GM19193 (cell line): ENCODE measurements around the gene ITGAL.

Experiments
- POLR2A ChIP-seq: IDR thresholded peaks from 4 replicates; pipeline ENCODE4 v1.6.1; 2011; ENCODE audit not compliant: insufficient read depth, insufficient read length; ENCODE audit errors: extremely low read depth

ITGAL gene

DNA sequence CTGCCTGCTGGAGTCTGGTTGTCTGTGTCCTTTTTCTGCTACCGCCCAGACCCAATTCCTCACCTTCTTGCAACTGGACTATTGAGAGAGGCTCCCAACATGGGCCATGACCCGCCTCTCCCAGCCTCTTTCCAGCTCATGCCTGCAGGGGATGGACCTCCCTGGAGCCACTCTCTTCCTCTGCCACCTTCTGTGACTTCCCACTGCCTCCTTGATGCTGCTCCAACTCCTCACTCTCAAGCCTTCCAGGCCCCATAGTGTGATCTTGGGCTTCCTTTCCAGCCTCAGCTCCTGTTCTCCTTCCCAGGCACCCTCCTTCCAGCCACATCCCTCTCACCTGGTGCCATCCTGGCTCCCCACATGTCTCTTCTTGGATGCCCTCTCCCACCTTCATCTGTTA is 42.7 kb downstream of the ITGAL start:
- TF ChIP-seq POLR2A: no peak

DNA sequence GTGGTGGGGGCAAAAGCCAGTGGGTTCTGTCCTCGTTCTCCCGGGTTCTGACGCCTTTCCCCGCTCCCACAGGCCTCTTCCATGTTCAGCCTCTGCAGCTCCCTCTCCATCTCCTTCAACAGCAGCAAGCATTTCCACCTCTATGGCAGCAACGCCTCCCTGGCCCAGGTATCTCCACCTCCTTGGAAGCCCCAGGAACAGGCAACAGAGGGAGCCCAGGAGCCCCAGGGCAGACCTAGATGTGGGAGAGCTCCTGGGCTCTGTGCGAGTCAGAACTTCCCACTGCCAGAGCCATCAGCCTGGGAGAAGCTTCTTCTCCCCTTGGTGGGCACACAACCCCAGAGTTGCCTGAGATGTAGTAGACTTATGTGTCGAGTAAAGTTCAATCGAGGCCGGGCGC is 46.0 kb downstream of the ITGAL start:
- TF ChIP-seq POLR2A: no peak

DNA sequence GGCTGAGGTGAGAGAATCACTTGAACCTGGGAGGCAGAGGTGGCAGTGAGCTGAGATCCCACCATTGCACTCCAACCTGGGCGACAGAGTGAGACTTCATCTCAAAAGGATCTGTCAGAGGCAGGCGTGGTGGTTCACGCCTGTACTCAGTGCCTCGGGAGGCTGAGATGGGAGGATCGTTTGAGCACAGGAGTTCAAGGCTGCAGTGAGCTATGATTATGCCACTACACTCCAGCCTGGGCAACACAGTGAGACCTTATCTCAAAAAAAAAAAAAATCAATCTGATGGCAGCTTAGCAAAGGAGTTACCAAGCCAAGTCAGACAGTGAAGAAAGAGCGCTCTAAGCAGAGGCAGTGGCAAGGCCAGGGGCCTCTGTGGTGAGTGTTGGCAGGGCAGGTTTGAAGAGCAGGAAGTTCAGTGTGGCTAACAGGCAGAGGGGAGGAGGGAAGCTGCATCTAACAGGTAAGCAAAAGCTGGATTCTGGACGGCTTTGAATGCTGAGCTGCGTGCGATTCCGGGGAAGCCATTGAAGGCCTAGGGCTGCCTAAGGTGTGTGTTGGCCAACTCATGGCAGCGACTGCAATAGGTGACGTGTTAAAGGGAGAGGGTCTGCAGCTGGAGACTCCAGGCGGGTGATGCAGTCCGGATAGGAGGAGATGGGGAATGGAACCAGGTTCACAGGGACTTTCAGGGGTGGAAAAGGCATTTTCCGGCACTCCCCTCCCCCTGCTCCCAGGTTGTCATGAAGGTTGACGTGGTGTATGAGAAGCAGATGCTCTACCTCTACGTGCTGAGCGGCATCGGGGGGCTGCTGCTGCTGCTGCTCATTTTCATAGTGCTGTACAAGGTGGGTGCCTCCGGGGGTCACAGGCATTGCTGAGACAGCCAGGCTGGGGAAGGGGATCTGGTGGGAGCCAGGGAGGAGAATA is 46.8 kb downstream of the ITGAL start:
- no peak for TF ChIP-seq POLR2A

DNA sequence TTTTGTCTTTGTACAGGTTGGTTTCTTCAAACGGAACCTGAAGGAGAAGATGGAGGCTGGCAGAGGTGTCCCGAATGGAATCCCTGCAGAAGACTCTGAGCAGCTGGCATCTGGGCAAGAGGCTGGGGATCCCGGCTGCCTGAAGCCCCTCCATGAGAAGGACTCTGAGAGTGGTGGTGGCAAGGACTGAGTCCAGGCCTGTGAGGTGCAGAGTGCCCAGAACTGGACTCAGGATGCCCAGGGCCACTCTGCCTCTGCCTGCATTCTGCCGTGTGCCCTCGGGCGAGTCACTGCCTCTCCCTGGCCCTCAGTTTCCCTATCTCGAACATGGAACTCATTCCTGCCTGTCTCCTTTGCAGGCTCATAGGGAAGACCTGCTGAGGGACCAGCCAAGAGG is 48.9 kb downstream of the ITGAL start:
- TF ChIP-seq POLR2A: no peak

DNA sequence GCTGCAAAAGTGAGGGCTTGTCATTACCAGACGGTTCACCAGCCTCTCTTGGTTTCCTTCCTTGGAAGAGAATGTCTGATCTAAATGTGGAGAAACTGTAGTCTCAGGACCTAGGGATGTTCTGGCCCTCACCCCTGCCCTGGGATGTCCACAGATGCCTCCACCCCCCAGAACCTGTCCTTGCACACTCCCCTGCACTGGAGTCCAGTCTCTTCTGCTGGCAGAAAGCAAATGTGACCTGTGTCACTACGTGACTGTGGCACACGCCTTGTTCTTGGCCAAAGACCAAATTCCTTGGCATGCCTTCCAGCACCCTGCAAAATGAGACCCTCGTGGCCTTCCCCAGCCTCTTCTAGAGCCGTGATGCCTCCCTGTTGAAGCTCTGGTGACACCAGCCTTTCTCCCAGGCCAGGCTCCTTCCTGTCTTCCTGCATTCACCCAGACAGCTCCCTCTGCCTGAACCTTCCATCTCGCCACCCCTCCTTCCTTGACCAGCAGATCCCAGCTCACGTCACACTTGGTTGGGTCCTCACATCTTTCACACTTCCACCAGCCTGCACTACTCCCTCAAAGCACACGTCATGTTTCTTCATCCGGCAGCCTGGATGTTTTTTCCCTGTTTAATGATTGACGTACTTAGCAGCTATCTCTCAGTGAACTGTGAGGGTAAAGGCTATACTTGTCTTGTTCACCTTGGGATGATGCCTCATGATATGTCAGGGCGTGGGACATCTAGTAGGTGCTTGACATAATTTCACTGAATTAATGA is 49.5 kb downstream of the ITGAL start:
- TF ChIP-seq POLR2A: no peak

DNA sequence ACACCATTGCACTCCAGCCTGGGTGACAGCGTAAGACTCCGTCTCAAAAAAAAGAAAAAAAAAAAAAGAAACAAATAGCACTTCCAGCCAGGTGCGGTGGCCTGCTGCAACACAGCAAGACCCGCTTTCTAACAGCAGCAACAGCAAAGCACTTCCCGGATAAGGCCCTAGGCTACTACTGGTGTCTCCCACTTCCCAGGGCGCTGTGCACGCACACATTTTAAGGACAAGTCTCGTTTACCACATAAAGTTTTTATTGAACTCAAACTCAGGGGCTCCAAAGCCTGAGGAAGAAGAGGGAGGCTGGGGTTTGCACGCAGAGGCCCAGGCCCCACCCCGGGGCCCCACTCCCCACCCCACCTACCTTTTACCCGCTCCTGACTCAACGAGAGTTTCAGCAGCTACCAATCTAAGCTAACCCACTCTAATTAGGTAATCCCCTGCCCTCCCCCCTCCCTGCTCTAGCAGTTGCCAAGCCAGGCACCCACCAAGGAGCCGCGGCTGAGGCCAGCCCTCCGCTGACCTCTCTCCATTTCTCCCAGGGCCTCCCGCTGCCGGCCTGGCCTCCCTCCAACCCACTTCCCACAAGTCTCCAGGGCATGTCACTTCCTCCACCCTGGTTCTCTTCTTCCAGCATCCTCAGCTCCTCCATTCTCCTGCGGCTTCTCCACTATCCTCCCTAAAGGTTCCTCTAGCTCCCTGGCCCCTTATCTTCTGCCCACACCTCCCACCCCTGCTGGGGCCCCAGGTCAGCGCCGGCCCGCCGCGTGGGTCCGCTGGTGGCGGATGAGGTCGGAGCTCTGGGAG is 51.4 kb downstream of the ITGAL start:
- TF ChIP-seq POLR2A: no peak

DNA sequence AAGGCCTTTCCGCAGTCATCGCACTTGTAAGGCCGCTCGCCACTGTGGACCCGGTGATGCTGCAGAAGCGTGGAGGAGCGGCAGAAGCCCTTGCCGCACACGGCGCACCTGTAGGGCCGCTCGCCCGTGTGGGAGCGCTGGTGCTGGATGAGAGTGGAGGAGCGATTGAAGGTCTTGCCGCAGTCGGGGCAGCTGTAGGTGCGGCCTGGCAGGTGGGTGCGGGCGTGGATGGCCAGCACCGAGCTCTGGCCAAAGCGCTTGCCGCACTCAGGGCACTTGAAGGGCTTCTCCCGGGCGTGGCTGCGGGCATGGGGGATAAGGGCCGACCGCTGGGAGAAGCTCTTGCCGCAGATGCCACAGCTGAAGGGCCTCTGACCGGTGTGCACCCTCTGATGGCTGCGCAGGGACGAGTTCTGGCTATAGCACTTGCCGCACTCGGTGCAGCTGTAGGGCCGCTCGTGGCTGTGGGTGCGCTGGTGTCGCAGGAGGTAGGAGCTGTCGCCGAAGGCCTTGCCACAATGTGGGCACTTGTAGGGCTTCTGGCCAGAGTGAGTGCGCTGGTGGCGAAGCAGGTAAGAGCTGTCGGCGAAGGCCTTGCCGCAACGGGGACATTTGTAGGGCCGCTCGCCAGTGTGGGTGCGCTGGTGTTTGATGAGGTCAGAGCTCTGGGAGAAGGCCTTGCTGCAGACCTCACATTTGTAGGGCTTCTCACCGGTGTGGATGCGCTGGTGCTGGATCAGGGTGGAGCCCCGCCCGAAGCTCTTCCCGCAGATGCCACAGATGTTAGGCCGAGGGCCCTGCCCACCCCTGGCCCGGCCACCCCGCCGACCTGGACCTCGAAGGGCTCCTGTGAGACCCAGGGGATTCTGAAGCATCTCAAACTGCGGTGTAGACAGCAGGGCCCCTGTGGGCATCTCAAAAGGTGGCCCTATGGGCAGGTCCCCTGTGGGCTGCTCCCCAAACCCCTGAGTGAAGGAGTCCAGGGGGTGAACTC is 52.3 kb downstream of the ITGAL start:
- TF ChIP-seq POLR2A: no peak

DNA sequence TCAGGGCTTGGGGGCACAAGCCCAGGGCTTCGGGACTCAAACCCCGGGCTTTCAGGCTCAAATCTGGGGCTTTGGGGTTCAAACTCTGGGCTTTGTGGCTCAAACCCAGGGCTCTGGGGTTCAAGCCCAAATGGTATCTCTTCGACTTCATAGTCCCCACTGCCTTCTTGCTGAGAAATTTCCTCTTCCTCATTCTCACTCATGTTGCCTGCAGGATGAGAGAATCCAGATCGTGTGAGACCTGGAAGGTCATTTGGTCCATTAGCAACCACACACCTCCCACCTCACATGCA is 53.2 kb downstream of the ITGAL start:
- no peak for TF ChIP-seq POLR2A

DNA sequence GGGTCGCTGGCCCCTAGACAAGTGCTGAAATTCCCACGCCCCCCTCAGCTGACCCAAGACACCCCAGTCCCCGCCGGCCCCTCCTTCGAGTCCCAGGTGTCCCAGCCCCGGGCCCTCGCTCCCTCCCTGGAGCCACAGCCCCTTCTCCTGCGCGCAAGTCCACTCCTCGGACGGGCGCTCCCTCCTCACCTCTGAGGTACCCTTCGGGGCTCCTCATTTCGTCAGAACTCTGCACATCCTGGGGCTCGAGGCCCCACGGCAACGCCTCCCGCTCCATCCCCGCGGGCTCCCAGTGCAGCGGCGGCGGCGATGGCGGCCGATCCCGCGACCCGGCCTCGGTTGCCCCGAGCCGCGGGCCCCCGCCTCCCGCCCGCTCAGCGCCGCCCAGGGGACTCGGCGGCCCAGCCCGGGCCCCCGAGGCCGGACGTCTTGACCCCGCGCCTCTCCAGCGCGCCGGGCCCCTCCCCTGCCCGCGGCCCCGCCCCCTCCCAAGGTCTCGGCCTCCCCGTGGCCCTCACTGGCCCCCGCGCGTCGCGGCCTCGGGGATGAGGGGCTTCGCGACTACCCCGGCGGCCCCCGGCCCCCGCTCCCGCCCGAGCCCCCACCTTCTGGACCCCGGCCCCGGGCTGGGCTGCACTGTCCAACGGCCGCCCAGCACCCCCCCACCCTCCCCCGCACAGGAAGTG is 53.7 kb downstream of the ITGAL start, which contains the start of gene ZNF768:
Gene ZNF768, minus strand, starts transcription at position 430 of the 686 bp plus-strand sequence. Its CDS starts 153 bp downstream, at position 277.
- no peak for TF ChIP-seq POLR2A

DNA sequence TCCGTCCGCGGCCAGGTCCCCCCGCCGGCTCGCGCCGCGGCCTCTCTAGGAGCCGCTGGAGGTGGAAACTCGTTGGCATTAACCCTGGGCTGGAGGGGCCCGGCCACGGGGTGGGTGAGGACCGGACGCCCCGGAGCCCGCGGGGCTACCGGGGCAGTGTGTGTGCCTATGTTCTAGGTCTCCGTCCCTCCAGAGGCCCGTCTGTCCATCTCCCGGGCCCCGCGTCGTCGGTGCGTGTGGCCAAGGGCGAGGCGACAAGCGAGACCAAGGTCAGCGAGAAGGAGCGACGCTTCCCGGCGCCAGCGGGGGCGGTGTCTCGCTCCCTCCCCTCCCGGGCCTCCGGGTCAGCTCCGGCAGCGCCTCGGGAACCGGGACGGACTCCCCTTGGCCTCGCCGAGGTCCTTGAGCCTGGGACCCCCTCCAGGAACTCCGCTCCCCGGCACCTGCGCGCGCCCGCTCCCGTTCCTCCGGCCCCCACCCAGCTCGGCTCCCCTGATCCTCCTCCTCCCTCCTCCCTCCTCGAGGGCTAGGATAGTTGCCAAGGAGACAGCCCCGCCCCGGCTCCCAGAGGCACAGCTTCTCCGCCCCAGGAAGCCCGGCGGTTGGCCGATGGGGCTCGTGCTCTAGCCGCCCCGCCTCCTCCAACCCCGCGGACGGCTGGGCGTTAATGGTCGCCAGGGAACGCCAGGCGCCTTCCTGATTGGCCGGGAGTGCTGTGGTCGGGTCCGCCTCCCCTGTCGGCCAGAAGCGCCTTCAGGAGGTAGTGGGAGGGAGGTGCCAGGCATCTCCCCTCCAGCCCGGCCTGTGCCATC is 54.5 kb downstream of the ITGAL start:
- TF ChIP-seq POLR2A: peak; percentile 50

DNA sequence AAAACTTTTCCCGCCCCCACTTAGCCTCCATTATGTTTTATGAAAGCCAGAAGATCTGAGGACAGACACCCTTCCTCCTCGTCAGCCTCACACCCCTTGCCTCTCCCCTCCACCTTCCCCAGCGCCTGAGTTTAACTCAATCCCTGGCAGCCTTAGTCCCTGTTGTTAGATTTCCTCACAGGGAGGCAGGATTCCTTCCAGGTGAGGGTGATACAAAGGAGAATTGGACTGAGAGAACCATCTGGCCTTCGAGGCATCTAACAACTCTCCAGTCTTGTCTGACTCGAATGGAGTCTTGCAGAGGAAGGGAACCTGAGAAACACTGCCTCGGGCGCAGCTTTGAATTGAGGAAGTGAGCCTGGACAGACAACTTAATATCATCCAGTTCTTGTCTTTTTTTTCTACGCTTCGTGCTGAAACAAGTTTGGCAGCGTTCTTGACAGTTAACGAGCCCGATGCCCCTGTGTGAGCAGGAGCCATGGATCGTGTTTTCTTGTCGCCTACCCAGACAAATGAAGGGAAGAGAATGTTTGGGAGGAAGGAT is 55.2 kb downstream of the ITGAL start:
- no peak for TF ChIP-seq POLR2A

DNA sequence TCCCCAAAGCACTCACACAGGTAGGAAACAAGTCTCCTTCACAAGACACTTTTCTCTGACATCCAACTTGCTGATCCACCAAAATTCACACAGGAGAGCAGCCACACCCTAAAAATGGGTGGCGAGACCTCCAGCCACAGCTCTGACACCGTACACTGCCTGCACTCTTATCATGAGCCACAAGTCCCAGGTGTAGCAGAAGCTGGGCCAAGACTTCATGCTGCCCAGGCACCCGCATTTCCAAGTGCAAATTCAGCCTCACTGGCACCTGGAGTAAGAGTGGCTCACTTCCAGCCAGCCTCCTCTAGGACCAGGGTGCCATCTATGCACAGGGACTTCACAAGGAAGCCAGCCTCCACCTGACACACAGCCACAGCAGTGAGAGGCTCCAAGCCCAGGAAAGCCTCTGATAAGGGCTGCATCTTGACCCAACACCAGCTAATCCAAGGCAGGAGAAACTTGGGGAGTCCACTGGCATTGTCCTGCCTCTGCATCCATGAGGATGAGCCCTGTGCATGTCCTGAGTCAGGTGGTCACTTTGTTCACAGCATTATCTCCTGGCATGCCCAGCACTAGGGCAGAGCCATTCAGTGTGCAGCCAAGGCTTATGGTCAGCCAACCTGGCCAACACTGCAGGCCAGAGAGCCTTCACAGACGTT is 56.4 kb downstream of the ITGAL start:
- peak; percentile 21 for TF ChIP-seq POLR2A
